MCF 10A (cell line): ENCODE measurements around the gene KAZALD1. TPM values are rescaled to one million over a fixed set of nuclear protein-coding genes. Genes with fewer than 3 reads are reported as not detected.
A peak's percentile ranks its signal among the peaks of the same experiment; 100 is the strongest.

Experiments
- BruUV-seq: library from RNA; stranded (reverse); fragments of 400-500 nt; replicated peaks from 2 replicates; lab custom pipeline; 2021; lab: Mats Ljungman, UMichigan
- CTCF ChIA-PET: fragments of 300-600 bp; sonication (Branson Sonifier 250); formaldehyde crosslinking; extraction: SDS; loops from one replicate; lab custom pipeline; 2021; ENCODE audit warnings: antibody characterized with exemption, inconsistent platforms; lab: Yijun Ruan, JAX
- POLR2A ChIA-PET: fragments of 300-600, 350-650 bp; sonication (Branson Sonifier 250); formaldehyde crosslinking; extraction: SDS; loops from one replicate; lab custom pipeline; 2020; ENCODE audit warnings: antibody characterized with exemption, inconsistent platforms; lab: Yijun Ruan, JAX
- DNase-seq: peaks from one replicate; pipeline ENCODE4 v3.0.0-alpha.2; 2018; ENCODE audit not compliant: unreplicated experiment
- H3K27ac Mint-ChIP-seq: one replicate; pipeline ENCODE4 v1.8.0; 2022; ENCODE audit warnings: mild to moderate bottlenecking, low read depth, mixed read lengths; ENCODE audit not compliant: unreplicated experiment
- H3K27me3 Mint-ChIP-seq: one replicate; pipeline ENCODE4 v1.8.0; 2022; ENCODE audit warnings: mixed read lengths; ENCODE audit not compliant: insufficient read depth, unreplicated experiment
- H3K36me3 Mint-ChIP-seq: one replicate; pipeline ENCODE4 v1.8.0; 2022; ENCODE audit warnings: mild to moderate bottlenecking, moderate library complexity, mixed read lengths; ENCODE audit not compliant: insufficient read depth, unreplicated experiment
- H3K4me1 Mint-ChIP-seq: one replicate; pipeline ENCODE4 v1.8.0; 2022; ENCODE audit warnings: mixed read lengths; ENCODE audit not compliant: insufficient read depth, unreplicated experiment
- H3K4me3 Mint-ChIP-seq: one replicate; pipeline ENCODE4 v1.8.0; 2022; ENCODE audit warnings: mild to moderate bottlenecking, moderate library complexity, mixed read lengths; ENCODE audit not compliant: unreplicated experiment
- H3K9me3 Mint-ChIP-seq: one replicate; pipeline ENCODE4 v1.8.0; 2022; ENCODE audit warnings: mixed read lengths; ENCODE audit not compliant: unreplicated experiment
- CTCF ChIP-seq: fragments of 200-600 bp; IDR thresholded peaks from one replicate; pipeline ENCODE4 v1.8.0; 2022; ENCODE audit warnings: antibody characterized with exemption, mild to moderate bottlenecking; ENCODE audit not compliant: unreplicated experiment
- intact Hi-C: fragments of 100-400 bp; cut with micrococcal nuclease; formaldehyde crosslinking; loops from 2 replicates; pipeline ENCODE4 v1.14.1; 2022
- total RNA-seq: library from RNA; stranded (reverse); gene quantifications from 2 replicates; pipeline ENCODE4 v1.2.3, GENCODE V29; 2022

The KAZALD1 gene
- total RNA-seq, 1 experiment from 2014 or later, result 2.4 TPM

- peak; percentile 77 for DNase-seq
- Mint-ChIP-seq H3K9me3 (no peaks in the 10 kb centered on the region), H3K4me3 (no peak overlapping the region)
Observed at GRCh38 chr10:101014230-101014884, 47.4 kb upstream of the KAZALD1 start.

GRCh38 chr10:101014966-101015581 is 46.7 kb upstream of the KAZALD1 start:
- no peak overlapping the region for H3K27ac Mint-ChIP-seq
- peaks cover 30% of the 10 kb centered on the region for H3K4me1 Mint-ChIP-seq
- H3K36me3 Mint-ChIP-seq, result no peaks in the 10 kb centered on the region
- ChIA-PET CTCF (interaction anchor here (0.5 to 7.0 kb wide), 21 partner anchors 10 to 113 kb away, joined by 3 to 199 read pairs (median 6); partner anchors contain the start of genes LZTS2, PDZD7 and SFXN3), POLR2A (interaction anchor here (0.5 to 2.1 kb wide), 8 partner anchors 8 to 118 kb away, joined by 3 to 26 read pairs (median 4); partner anchors contain the start of genes LZTS2, MRPL43, PDZD7 and SFXN3)
- no peaks in the 10 kb centered on the region for H3K9me3 Mint-ChIP-seq
- no peak for TF ChIP-seq CTCF
- BruUV-seq, result no TSS peak
- no peak overlapping the region for H3K4me3 Mint-ChIP-seq
- H3K27me3 Mint-ChIP-seq, result no peaks in the 10 kb centered on the region
- intact Hi-C loops, result no loop called here
- peak; percentile 85 for DNase-seq

More at GRCh38 chr10:101014230-101014884, 47.4 kb upstream of the KAZALD1 start:
- peak; percentile 95 for TF ChIP-seq CTCF
- POLR2A ChIA-PET, result interaction anchor here (0.5 to 2.1 kb wide), 5 partner anchors 8 to 117 kb away, joined by 3 to 26 read pairs (median 3); partner anchors contain the start of genes LZTS2, PDZD7 and SFXN3
- H3K27ac Mint-ChIP-seq, result no peak overlapping the region
- no peaks in the 10 kb centered on the region for H3K27me3 Mint-ChIP-seq
- peaks cover 30% of the 10 kb centered on the region for H3K4me1 Mint-ChIP-seq
- CTCF ChIA-PET, result interaction anchor here (0.5 to 7.0 kb wide), 26 partner anchors 11 to 1089 kb away, joined by 3 to 199 read pairs (median 6); partner anchors contain the start of genes LZTS2, PDZD7 and SFXN3
- no TSS peak for BruUV-seq
- intact Hi-C loops, result no loop called here
- no peaks in the 10 kb centered on the region for H3K36me3 Mint-ChIP-seq

- Mint-ChIP-seq H3K4me1 (peaks cover 30% of the 10 kb centered on the region), H3K4me3 (no peak overlapping the region), H3K36me3 (no peaks in the 10 kb centered on the region), H3K9me3 (no peaks in the 10 kb centered on the region), H3K27ac (no peak overlapping the region), H3K27me3 (no peaks in the 10 kb centered on the region)
- intact Hi-C loops, result no loop called here
- no peak for DNase-seq
- POLR2A ChIA-PET, result interaction anchor here (0.5 to 2.1 kb wide), 5 partner anchors 15 to 534 kb away, joined by 3 to 26 read pairs (median 4); partner anchors contain the start of genes LZTS2, MRPL43, PDZD7 and SFXN3
- CTCF ChIA-PET, result interaction anchor here (0.6 to 7.0 kb wide), 11 partner anchors 9 to 112 kb away, joined by 3 to 199 read pairs (median 12); partner anchors contain the start of genes LZTS2, PDZD7 and SFXN3
- no TSS peak for BruUV-seq
- TF ChIP-seq CTCF, result no peak
Observed at GRCh38 chr10:101015582-101015973, 46.2 kb upstream of the KAZALD1 start.

GRCh38 chr10:101016814-101017213 is 45.0 kb upstream of the KAZALD1 start:
- no peak for DNase-seq
- peak overlapping the region; percentile 18 for H3K27ac Mint-ChIP-seq
- no peaks in the 10 kb centered on the region for H3K9me3 Mint-ChIP-seq
- TF ChIP-seq CTCF, result no peak
- BruUV-seq, result no TSS peak
- H3K4me3 Mint-ChIP-seq, result no peak overlapping the region
- ChIA-PET CTCF (interaction anchor here (0.6 to 7.0 kb wide), 8 partner anchors 11 to 1034 kb away, joined by 3 to 199 read pairs (median 22); partner anchors contain the start of genes LZTS2, PDZD7 and SFXN3), POLR2A (interaction anchor here (1.0 to 2.1 kb wide), 2 partner anchors 15 to 17 kb away, joined by 5 to 8 read pairs; partner anchors contain the start of gene LZTS2)
- intact Hi-C loops, result no loop called here
- H3K4me1 Mint-ChIP-seq, result peaks cover 30% of the 10 kb centered on the region
- H3K36me3 Mint-ChIP-seq, result no peaks in the 10 kb centered on the region
- no peaks in the 10 kb centered on the region for H3K27me3 Mint-ChIP-seq
